ENCODE data around the gene MPLKIP. TPM values are rescaled to one million over a fixed set of nuclear protein-coding genes. Genes with fewer than 3 reads are reported as not detected.
"Not testable (repeated sequence)": the region's sequence is repeated elsewhere in the genome, so short reads cannot be mapped to it uniquely, and the experiment has no call there.

The MPLKIP gene
- total and polyA plus RNA-seq, 2 of the 4 experiments (the other 2 are of a cell fraction), result 12.7 to 28.9 TPM

DNA sequence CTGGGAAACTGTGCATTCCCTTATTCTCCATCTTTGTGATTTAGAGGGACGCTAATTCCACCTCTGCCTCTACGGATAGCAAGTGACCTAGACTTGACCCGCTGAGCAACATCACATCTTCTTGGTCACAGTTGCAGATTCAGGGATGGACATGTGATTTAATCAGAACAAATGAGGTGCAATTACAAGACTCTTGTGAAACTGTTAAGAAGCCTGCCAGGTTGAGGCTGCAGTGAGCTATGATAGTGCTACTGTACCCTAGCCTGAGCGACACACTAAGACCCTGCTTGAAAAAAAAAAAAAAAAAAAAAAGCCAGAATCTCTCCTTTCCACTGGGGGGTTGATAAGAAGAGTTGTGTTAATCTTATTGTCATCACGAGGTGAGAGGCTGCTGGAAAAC lies 14.4 kb downstream of the MPLKIP start:
- no TSS peak for BruUV-seq (replicated peaks)
- Histone ChIP-seq H3K4me3 (ENCODE audit: insufficient read depth, low read depth, low read length) (no peak overlapping the region), H3K36me3 (ENCODE audit: control insufficient read depth, insufficient read depth, low read length) (0 out of 2 replicates have a peak, but pooled peaks cover 1% of the 10 kb centered on the region), H2AK9ac (replicated peaks; ENCODE audit: low read depth, low read length, poor library complexity) (no peak overlapping the region), H3K4ac (ENCODE audit: low read depth, low read length) (no peak overlapping the region), H2BK15ac (ENCODE audit: low read depth, low read length) (no peak overlapping the region), H2AK5ac (ENCODE audit: low read depth, low read length) (no peak overlapping the region), H2BK20ac (ENCODE audit: low read depth, low read length) (no peak overlapping the region), H3K27ac (ENCODE audit: insufficient read depth, low read length) (no peak overlapping the region), H2AFZ (replicated peaks; ENCODE audit: low read length, poor library complexity) (no peak overlapping the region), H4K20me1 (ENCODE audit: insufficient read depth, low read length) (peaks cover 3% of the 10 kb centered on the region; the same call in 1 of the 2 replicates), H3K56ac (ENCODE audit: extremely low read depth, insufficient read depth, low read length) (no peak overlapping the region), H3K9ac (ENCODE audit: low read depth, low read length) (no peak overlapping the region), H3K23ac (ENCODE audit: low read depth, low read length) (no peak overlapping the region), H3K4me1 (ENCODE audit: control insufficient read depth, insufficient read depth, low read length) (no peaks in the 10 kb centered on the region; the same call in 1 of the 2 replicates), H3K9me1 (ENCODE audit: insufficient read depth, low read length) (peaks cover 4% of the 10 kb centered on the region), H4K5ac (ENCODE audit: low read depth, low read length) (no peak overlapping the region), H3K27me3 (ENCODE audit: control insufficient read depth, insufficient read depth, low read length) (no peaks in the 10 kb centered on the region), H3K9me3 (ENCODE audit: control insufficient read depth, insufficient read depth, low read length) (no peaks in the 10 kb centered on the region), H3K14ac (replicated peaks; ENCODE audit: low read depth, low read length) (no peak overlapping the region), H4K8ac (ENCODE audit: low read depth in 2 of 2, low read length in 2 of 2) (no peak overlapping the region), H2BK120ac (ENCODE audit: low read depth, low read length) (no peak overlapping the region), H2BK5ac (ENCODE audit: low read depth, low read length, poor library complexity, severe bottlenecking) (no peak overlapping the region), H3K18ac (ENCODE audit: low read depth, low read length) (no peak overlapping the region), H3K4me2 (ENCODE audit: low read depth, low read length) (no peak overlapping the region), H4K91ac (ENCODE audit: insufficient read depth, low read depth, low read length) (no peak overlapping the region), H3K79me1 (ENCODE audit: low read depth in 1 of 2, low read length in 2 of 2) (peaks cover 8 to 47% of the 10 kb centered on the region in 2 experiments)
- ATAC-seq (ENCODE audit: low read depth) (no peak), DNase-seq (no peak)
- 90% methylated on average over 2 of the region's 5 CpGs; no CpG with 5 or more reads in 1 of the 2 experiments for WGBS, 2 experiments (ENCODE audit: extremely low coverage in 2 of 2, insufficient read length in 1 of 2)
- POLR2A ChIA-PET (ENCODE audit: unreplicated experiment), result no interaction called here
- TF ChIP-seq NFE2L2 (IDR thresholded peaks at IDR 0.05; ENCODE audit: low read depth, low read length) (no peak), RCOR1 (IDR thresholded peaks at IDR 0.05; ENCODE audit: insufficient replicate concordance, low read length) (no peak), MAFK (IDR thresholded peaks at IDR 0.05; ENCODE audit: low read depth, low read length) (no peak)
- intact Hi-C loops (cut with micrococcal nuclease) (no loop called here), dilution Hi-C loops (cut with HindIII; ENCODE audit: low sequenced_read_pairs, unreplicated experiment) (no loop called here), in situ Hi-C loops (cut with MboI; ENCODE audit: low sequenced_read_pairs) (no loop called here)
- CTCF ChIA-PET, result no interaction called here

- in situ Hi-C loops (cut with MboI; ENCODE audit: low sequenced_read_pairs); H3K27ac ChIP-seq (ENCODE audit: insufficient read depth, low read length); CTCF ChIA-PET; H2AK9ac ChIP-seq (replicated peaks; ENCODE audit: low read depth, low read length, poor library complexity); DNase-seq; H2BK20ac ChIP-seq (ENCODE audit: low read depth, low read length); H3K27me3 ChIP-seq (ENCODE audit: control insufficient read depth, insufficient read depth, low read length); H2AFZ ChIP-seq (replicated peaks; ENCODE audit: low read length, poor library complexity); H4K8ac ChIP-seq (ENCODE audit: low read depth in 2 of 2, low read length in 2 of 2); H3K9ac ChIP-seq (ENCODE audit: low read depth, low read length); H2BK120ac ChIP-seq (ENCODE audit: low read depth, low read length); H3K36me3 ChIP-seq (ENCODE audit: control insufficient read depth, insufficient read depth, low read length); H3K23ac ChIP-seq (ENCODE audit: low read depth, low read length); dilution Hi-C loops (cut with HindIII; ENCODE audit: low sequenced_read_pairs, unreplicated experiment); ATAC-seq (ENCODE audit: low read depth); H4K20me1 ChIP-seq (ENCODE audit: insufficient read depth, low read length); H3K18ac ChIP-seq (ENCODE audit: low read depth, low read length); H2BK5ac ChIP-seq (ENCODE audit: low read depth, low read length, poor library complexity, severe bottlenecking); H3K4me1 ChIP-seq (ENCODE audit: control insufficient read depth, insufficient read depth, low read length); H3K9me3 ChIP-seq (ENCODE audit: control insufficient read depth, insufficient read depth, low read length); H2BK15ac ChIP-seq (ENCODE audit: low read depth, low read length); BruUV-seq (replicated peaks); H3K4me3 ChIP-seq (ENCODE audit: insufficient read depth, low read depth, low read length); H4K91ac ChIP-seq (ENCODE audit: insufficient read depth, low read depth, low read length); H2AK5ac ChIP-seq (ENCODE audit: low read depth, low read length); H3K4me2 ChIP-seq (ENCODE audit: low read depth, low read length); H3K14ac ChIP-seq (replicated peaks; ENCODE audit: low read depth, low read length); H4K5ac ChIP-seq (ENCODE audit: low read depth, low read length); intact Hi-C loops (cut with micrococcal nuclease); POLR2A ChIA-PET (ENCODE audit: unreplicated experiment); H3K4ac ChIP-seq (ENCODE audit: low read depth, low read length); H3K56ac ChIP-seq (ENCODE audit: extremely low read depth, insufficient read depth, low read length); H3K9me1 ChIP-seq (ENCODE audit: insufficient read depth, low read length): not testable (repeated sequence)
- H3K79me1 ChIP-seq (ENCODE audit: low read depth in 1 of 2, low read length in 2 of 2), result peaks cover 7 to 42% of the 10 kb centered on the region in 2 experiments
- WGBS, 2 experiments (ENCODE audit: extremely low coverage in 2 of 2, insufficient read length in 1 of 2), result 100% methylated on average over 1 of the region's 7 CpGs; no CpG with 5 or more reads in 1 of the 2 experiments
Observed at GRCh38 chr7:40118201-40118600, 16.2 kb downstream of the MPLKIP start.

All from IMR-90 (cell line).